Fibroblast of pulmonary artery (primary cell): ENCODE measurements around the gene MRPS24.
"Not testable (repeated sequence)": the region's sequence is repeated elsewhere in the genome, so short reads cannot be mapped to it uniquely, and the experiment has no call there.

Source experiments
- DNase-seq: peaks from one replicate; pipeline ENCODE4 v3.0.0-alpha.2; 2010; ENCODE audit warnings: low read depth
- H3K4me3 ChIP-seq: replicated peaks from 2 replicates; pipeline ENCODE4 v1.5.1; 2011; ENCODE audit warnings: low read depth, mild to moderate bottlenecking, control low read depth, low read length, moderate library complexity
- CTCF ChIP-seq: IDR thresholded peaks from 2 replicates; pipeline ENCODE4 v1.5.1; 2011; ENCODE audit warnings: mild to moderate bottlenecking, control low read depth, low read length, inconsistent platforms; ENCODE audit errors: missing control alignments

MRPS24 gene

GRCh38 chr7:43823941-43824340 is 45.4 kb downstream of the MRPS24 start:
- no peak overlapping the region for H3K4me3 ChIP-seq
- DNase-seq: no peak
- no peak for TF ChIP-seq CTCF

GRCh38 chr7:43823425-43823824 is 45.9 kb downstream of the MRPS24 start:
- not testable (repeated sequence) for DNase-seq, H3K4me3 ChIP-seq
